HG02938 (cell line): Measurements from ENCODE around the gene MAP1B.
"Not testable (repeated sequence)": the region's sequence is repeated elsewhere in the genome, so short reads cannot be mapped to it uniquely, and the experiment has no call there.

ENCODE experiments used
- ATAC-seq: cut with Tn5 transposase; IDR thresholded peaks from one replicate; pipeline ENCODE4 v1.9.1; 2021; ENCODE audit warnings: mild to moderate bottlenecking, moderate library complexity; ENCODE audit not compliant: unreplicated experiment

The MAP1B gene

GRCh38 chr5:72107131-72107900, at the start of gene MAP1B:
Gene MAP1B, plus strand, starts transcription at chr5:72107475. Its CDS starts 57 bp downstream, at chr5:72107532.
- ATAC-seq, result no peak

- ATAC-seq, result no peak
Measured at GRCh38 chr5:72057816-72058215, 49.5 kb upstream of the MAP1B start.

DNA sequence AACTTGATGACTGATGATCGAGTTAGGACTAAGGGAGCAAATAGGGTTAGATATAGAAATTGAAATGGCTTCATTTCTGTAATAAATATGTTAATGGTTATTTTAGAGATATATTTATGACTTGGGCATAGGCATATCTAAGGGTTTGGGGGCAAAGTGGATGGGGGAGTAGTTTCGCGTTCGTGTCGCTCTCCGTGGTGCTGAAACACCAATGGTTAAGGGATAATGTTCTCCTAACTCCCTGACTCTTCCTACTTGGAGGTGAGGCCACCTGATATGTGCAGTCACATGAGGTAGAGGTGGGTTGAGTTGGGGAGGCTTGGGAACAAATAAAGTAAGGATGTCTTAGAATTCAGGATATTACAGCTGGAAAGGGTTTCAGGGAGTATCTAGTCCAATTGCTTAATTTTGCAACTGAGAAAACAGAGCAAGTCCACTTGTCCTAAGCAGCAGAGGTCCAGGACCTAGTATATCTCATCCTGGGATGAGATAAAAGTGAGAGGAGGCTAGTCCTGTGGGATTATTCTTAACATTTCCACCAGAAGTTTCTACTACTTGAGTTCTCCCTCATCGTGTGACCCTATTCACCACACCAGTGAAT, 44.0 kb upstream of the MAP1B start:
- ATAC-seq, result no peak

- no peak for ATAC-seq
Measured at GRCh38 chr5:72064801-72065570, 42.3 kb upstream of the MAP1B start.

GRCh38 chr5:72065751-72066255, 41.5 kb upstream of the MAP1B start:
- ATAC-seq, result no peak

GRCh38 chr5:72066705-72067107, 40.6 kb upstream of the MAP1B start:
- ATAC-seq, result no peak

DNA sequence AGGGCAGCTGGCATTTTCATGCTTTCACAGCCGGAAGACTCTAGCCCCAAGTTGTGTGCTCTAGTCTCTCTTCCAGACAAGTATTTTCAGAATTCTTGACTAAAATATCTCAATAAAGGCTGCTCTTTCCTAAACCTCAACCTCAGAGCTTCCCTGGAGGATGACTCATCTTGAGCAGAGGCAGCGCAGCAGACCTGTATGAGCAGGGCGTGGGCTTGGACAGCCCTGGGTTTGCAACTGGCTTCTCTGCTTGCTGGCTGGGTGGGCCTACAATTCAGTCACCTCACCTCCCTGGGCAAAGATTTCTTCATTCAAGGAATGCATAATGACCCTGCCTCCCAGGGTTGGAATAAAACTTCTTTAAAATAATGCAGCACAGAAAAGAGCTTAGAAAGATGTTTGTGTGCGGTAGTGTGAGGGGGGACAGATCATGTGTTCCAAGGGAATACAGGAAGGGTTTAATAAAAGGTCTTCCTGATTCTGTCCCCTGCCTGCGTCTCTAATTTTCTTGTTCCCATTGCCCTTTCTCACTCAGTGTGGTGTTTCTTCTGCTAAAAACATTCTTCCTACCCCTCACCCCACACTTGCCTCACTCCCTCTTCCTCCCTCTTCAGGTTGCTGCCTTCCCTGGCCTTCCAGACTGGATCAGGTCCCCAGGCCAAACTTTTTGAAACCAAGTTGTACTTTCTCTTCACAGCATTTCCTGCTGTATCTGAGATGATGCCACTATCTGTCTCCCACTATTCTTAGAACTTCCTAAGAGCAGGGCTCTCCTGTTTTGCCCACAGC, 39.4 kb upstream of the MAP1B start:
- no peak for ATAC-seq

DNA sequence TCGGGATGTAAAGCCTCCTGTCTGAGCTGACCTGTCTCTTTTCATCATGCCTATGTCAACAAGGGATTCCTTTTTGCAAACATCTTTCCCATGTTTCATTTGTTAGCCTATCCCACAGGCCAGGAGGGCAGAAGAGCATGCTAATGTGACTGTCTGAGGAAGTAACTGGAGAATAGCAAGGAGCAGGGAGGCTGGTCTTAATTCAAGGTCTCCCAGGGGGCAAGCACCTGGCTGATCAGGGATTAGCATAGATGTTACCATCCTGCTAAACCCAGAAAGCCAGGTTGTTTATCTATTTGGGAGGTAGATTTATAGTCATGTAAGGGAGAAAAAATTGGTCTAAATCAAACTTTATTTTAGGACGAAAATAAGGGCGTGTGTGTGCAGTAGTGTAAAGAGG, 36.7 kb upstream of the MAP1B start:
- no peak for ATAC-seq

GRCh38 chr5:72071906-72072305, 35.4 kb upstream of the MAP1B start:
- ATAC-seq, result no peak

DNA sequence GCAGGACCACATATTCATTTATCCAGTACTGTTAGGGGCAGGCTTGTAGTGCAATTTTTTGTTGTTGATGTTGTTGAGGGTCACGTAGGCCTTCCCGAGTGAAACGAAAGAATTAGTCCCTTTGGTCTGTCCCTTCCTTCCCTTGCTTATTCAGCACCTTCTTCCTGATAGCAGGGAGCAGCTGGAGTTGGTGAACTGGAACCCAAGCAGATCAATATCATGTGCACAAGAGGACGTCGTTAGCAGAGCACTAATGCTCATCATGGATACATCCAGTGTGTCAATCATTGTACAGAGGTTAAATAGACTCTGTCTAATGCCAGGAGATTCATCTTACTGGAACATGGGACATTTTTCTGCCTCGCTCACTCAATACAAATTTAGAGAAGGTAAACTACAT, 33.0 kb upstream of the MAP1B start:
- no peak for ATAC-seq

GRCh38 chr5:72075461-72075860, 31.8 kb upstream of the MAP1B start:
- no peak for ATAC-seq

DNA sequence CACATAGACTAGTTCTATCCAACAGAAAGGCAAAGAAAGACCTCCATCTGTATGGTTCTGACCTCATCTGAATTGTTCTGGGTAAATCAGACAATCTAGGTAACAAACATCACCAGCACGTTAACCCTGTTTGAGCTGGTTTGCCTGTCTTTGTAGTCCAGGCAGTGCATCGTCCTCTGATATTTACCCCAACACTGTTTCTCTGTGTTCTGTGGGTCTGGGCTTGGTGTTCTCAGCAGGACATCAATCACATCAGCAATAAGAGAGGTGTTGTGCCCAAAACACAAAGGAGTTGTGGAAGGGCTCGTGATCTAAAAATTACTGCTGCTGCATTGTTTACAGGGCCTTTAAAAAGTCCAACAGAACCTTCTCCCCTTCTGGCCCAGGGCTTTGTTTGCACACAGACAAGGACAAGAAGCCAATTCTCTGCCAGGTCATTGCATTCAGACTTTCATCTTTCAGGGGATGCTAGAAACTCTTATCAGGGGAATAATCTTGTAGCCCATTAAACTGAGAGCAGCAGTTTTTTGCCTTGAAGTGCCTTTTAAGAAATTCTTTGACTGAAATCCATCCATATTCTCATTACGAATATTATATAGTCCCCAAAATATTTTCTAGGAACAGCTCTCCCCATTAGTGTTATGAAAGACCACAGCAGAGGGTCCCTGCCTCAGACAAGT, 30.5 kb upstream of the MAP1B start:
- ATAC-seq, result no peak

DNA sequence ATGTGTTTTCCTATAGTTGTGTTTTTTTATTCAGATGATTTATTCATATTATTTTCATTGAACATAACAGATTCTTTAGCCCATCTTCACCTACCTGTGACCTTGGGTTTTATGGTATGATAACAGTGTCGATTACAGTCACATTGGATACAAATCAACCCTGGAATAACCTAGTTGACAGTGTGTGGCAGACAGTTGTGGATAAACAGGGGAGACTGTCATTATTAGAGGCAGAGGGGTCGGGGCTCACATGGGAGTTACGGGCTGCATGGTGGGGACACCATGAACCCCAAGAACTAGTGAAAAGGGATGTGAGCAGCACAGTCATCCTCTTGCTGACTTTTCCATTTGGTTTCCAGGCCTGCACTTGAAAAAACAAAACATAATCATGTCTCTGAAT, 29.9 kb upstream of the MAP1B start:
- no peak for ATAC-seq

DNA sequence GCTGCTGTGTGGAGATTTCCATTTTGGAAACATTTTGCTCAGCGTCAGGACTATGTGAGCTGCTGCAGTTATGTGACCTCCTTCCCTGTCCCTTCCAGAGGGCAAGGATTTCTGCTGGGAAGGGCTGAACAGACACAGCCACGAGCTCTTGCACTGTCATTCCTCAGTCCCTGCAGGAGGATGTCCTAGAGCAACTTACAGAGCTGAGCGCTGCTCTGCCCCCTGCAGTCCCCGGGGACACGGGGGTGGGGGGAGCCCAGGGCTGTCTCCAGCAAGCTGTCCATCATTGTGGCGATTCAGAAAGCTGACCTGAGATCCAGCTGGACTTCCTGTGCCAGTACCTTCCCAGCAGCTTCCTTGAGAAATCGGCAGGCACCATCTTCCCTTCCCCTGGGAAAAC, 28.0 kb upstream of the MAP1B start:
- ATAC-seq, result no peak

DNA sequence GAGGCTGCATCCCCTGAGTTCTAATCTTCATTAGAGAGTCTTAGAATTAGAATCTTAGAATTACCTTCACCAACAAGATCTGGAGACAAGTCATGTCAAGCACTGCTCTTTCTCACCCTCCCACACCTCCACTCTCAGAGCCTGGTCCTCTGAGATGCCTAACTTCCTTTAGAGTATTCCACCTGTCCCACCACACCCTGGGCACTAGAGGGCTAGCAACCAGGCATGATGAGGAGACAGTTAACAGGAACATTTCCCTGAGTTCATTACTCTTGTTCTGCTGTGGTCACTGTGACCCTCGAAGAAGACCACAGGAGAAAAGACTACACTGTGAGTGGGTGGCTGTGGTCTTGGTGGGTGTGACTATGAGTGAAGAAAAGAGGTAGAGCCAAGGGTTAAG, 25.2 kb upstream of the MAP1B start:
- ATAC-seq, result no peak

GRCh38 chr5:72084876-72085275, 22.4 kb upstream of the MAP1B start:
- ATAC-seq, result no peak

DNA sequence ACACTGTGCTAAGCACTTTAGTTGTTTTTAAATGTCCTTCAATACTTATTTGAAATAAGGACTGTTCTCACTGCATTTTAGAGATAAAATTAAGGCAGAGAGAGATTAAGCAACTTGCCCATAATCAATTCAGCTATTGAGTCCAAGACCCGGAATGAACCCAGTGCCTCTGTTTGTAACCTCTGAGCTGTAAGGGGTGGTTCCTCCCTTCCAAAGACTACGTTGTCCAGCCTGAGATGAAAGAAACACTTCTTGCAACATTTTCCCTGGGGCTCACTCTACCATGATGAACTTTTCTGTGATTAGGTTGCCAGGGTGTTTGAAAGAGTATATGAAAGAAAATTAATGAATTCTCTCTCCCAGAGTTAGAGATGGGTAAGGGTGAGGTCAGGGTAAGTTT, 22.0 kb upstream of the MAP1B start:
- ATAC-seq, result no peak

DNA sequence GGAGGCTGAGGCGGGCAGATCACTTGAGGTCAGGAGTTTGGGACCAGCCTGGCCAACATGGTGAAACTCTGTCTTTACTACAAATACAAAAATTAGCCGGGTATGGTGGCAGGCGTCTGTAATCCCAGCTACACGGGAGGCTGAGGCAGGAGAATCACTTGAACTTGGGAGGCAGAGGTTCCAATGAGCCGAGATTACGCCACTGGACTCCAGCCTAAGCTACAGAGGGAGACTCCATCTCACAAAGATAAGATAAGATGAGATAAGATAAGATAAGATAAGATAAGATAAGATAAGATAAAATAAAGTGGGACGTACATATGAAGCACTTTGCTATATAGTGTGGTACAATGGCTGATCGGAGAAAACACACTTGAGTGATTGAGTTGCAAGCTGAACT, 17.6 kb upstream of the MAP1B start:
- not testable (repeated sequence) for ATAC-seq

- ATAC-seq, result no peak
Measured at GRCh38 chr5:72092074-72092473, 15.2 kb upstream of the MAP1B start.

- ATAC-seq, result no peak
Measured at GRCh38 chr5:72093217-72093616, 14.1 kb upstream of the MAP1B start.
